ENCODE results near the gene PHF23.

Gene PHF23

GRCh38 chr17:7196651-7197401 is 42.4 kb downstream of the PHF23 start:
- no peak for DNase-seq

- no peak for DNase-seq
Observed at GRCh38 chr17:7195971-7196370, 43.3 kb downstream of the PHF23 start.

- no peak for DNase-seq
Observed at GRCh38 chr17:7192271-7192937, 46.9 kb downstream of the PHF23 start.

- DNase-seq, result peak; percentile 41
Observed at GRCh38 chr17:7191571-7192270, 47.5 kb downstream of the PHF23 start.

- DNase-seq, result no peak
Observed at GRCh38 chr17:7191069-7191468, 48.2 kb downstream of the PHF23 start.

GRCh38 chr17:7190276-7190917 is 48.9 kb downstream of the PHF23 start:
- DNase-seq, result no peak

- no peak for DNase-seq
Observed at GRCh38 chr17:7186241-7186640, 53.0 kb downstream of the PHF23 start.

Data from activated T-cell treated with anti-CD3 and anti-CD28 coated beads, Interleukin-2, amount 50 U/mL, for 1 hour (primary cell).